Hepatic stellate cell (primary cell): Measurements from ENCODE around the gene ADGRD2.

Experiments used
- DNase-seq: peaks from one replicate; pipeline ENCODE4 v3.0.0; 2011; ENCODE audit warnings: low spot score

The ADGRD2 gene

DNA sequence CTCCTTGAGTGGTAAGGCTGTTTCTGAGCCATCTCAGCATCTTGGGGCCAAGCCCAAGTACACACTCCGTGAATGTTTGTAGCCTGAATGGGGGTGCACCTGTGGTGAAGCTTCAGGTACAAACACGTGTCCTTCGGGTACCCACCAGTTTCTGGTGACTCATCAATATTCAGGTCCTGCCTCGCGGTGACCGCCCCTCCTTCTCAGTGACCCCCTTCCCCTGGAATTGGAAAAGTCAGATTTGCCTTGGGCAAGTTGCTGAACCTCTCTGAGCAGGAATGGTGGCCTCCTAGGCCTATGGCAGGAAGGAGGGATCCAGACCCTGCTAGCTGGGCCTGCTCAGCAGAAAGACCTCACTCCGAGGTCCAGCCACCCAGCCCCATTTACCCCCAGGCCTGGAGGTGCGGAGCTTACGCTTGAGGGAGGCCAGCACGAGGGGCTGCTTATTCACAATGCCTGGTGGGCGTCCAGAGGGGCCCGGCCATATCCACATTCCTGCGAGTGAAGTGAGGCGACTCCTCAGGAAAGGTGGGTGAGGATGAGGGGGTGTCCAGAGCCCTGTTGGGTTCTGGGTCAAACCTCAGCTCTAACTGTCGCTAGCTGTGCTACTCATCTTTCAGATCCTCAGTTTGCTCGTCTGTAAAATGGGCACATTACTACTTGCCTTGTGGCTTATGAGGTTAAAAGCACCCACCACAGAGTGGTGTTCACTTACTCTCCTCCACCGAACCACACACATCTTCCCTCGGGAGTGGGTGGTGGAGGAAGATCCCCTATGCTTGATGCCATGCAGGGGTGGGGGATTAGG, 7.0 kb downstream of the ADGRD2 start:
- no peak for DNase-seq

DNA sequence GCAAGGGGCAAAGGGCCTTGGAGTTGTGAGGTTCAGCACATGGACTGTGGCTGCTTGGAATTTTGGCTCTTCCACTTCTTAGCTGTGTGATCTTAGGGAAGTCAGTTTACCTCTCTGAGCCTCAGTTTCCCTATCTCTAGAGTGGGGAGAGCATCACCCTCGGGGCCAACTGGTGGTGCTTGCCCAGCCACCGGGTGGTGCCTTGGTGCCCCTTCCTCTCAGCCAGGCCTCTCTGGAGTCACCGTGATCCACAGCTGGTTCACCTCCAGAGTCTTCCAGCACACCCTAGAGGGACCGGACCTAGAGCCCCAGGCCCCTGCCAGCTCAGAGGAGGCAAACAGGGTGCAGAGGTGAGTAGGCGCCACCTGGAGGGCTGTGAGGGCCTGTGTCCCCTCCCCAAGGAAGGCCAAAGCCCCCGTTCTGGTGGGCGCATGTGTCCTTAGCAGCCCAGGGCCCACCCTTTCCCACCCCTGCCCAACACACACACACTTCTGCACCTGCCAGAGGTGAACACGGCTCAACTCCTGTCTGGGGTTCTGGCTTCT, 7.7 kb downstream of the ADGRD2 start:
- DNase-seq = no peak

DNA sequence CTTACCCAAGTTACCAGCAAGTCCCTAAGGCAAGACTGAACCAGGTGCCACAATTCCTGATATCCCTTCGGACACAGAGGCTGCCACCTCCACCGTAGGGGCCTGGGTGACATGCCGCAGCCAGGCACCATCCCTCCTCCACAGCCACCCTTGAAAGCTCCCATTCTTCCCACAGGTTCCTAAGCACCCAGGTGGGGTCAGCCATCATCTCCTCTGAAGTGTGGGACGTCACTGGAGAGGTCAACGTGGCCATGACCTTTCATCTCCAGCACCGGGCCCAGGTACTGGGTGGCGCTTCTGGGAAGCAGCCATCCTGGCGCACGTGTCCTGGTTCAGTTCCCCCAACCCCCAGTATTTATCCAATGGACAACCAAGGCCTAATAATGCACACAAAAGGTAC, 8.2 kb downstream of the ADGRD2 start:
- no peak for DNase-seq

DNA sequence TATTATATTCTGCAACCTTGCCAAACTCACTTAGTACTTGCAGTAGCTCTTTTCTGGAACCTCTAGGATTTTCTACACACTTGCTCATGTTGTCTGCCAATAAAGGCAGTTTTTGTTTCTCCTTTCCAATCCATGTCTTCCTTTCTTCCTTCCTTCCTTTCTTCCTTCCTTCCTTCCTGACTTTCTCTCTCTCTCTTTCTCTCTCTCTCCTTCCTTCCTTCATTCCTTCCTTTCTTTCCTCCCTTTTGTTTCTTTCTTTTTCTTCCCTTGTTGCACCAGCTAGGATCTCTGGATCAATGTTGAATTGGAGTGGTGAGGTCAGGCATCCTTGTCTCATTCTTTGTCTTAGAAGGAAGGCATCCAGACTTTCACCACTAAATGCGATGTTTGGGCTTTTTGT, 12.5 kb downstream of the ADGRD2 start:
- no peak for DNase-seq

DNA sequence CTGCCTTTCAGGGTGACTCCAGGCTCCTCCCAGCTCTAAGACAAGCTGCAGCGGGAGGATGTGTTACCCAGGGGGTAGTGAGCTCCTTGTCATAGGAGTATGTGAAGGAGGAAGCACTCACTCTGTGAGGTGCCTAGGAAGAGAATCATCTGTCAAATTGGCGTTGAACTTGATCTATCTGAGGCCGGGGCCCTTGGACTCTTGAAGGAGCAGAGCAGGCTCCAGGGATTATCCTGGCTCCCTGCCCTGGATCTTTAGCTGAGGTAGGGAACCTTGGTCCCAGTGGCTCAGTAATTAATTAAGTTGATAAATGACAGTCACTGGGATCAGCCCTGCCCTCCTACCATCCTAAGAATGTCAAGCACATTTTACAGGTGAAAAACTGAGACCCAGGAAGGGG, 15.5 kb downstream of the ADGRD2 start:
- DNase-seq = no peak

GRCh38 chr9:124467410-124468060, 17.3 kb downstream of the ADGRD2 start:
- no peak for DNase-seq

GRCh38 chr9:124468061-124468740, 17.9 kb downstream of the ADGRD2 start:
- DNase-seq = no peak

GRCh38 chr9:124469011-124469832, 19.0 kb downstream of the ADGRD2 start:
- no peak for DNase-seq

- DNase-seq = no peak
Observed at GRCh38 chr9:124470306-124470705, 20.1 kb downstream of the ADGRD2 start.

DNA sequence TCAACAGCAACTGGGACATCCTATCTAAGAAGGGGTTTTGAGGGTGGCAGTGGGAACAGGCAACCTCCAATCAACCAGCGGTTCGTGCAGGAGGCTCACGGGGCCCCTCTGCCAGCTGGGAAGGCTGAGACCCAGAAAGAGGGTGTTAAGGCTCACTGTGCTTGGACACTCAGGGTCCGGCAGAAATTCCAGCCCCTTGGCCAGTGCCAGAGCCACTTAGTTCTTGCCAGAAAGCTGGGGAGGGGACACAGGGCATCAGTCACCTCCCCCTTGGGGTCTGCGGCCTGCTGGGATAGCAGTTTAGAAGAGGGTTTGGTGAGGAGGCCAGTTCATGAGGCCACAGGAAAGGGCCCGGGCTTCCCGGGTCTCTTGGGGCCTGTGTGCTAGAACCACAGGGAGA, 20.5 kb downstream of the ADGRD2 start:
- DNase-seq = no peak

DNA sequence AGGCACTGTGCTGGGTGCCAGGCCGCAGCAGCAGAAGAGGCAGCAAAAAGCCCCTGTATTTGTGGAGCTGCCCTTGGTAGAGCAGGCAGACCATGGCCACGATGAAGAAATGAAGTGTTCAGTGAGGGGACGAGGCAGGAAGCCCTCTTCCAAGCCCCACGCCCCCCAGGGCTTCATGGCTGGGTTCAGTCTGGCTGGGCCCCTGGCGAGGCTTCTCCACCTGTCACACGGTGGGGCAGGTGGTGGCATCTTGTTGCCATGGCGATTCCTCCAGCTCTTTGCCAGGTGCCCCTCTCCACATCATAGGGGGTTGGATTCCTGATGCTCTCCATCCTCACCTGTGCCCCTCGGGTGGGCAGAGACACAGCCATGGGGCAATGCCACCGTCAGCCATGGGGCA, 21.5 kb downstream of the ADGRD2 start:
- DNase-seq = no peak

DNA sequence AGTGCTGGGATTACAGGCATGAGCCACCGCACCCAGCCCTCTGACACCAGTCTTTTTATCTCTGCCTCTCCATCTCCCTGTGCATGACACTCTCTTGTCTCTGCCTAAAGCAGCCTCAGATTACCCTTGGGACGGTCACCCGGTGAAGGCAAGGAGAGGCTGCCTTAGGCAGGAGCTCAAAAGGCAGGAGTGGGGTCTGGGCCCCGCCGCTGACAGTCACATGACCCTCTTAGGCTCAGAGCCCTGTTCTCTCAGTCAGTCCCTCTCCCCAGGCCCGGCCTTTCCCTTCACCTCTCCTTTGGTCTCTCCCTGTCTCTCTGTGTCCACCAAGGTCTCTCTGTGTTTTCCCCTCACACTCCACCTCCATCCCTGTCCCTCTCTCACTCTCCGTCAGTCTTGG, 22.5 kb downstream of the ADGRD2 start:
- DNase-seq = no peak

GRCh38 chr9:124473310-124473709, 23.1 kb downstream of the ADGRD2 start:
- DNase-seq = no peak

DNA sequence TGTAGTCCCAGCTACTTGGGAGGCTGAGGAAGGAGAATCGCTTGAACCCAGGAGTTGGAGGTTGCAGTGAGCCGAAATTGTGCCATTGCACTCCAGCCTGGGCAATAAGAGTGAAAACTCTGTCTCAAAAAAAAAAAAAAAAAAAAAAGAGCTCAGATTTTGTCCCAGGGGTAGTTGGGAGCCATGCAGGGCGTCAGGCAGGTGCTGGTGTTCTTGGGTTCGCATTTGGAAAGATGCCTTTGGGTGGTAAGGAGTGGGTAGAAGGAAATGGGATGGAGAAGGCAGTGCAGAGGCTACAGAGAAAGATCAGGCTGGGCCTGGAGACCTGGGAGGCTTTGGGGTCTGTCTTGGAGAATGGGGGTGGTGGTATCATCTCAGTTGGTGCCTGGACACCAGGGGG, 23.9 kb downstream of the ADGRD2 start:
- no peak for DNase-seq

DNA sequence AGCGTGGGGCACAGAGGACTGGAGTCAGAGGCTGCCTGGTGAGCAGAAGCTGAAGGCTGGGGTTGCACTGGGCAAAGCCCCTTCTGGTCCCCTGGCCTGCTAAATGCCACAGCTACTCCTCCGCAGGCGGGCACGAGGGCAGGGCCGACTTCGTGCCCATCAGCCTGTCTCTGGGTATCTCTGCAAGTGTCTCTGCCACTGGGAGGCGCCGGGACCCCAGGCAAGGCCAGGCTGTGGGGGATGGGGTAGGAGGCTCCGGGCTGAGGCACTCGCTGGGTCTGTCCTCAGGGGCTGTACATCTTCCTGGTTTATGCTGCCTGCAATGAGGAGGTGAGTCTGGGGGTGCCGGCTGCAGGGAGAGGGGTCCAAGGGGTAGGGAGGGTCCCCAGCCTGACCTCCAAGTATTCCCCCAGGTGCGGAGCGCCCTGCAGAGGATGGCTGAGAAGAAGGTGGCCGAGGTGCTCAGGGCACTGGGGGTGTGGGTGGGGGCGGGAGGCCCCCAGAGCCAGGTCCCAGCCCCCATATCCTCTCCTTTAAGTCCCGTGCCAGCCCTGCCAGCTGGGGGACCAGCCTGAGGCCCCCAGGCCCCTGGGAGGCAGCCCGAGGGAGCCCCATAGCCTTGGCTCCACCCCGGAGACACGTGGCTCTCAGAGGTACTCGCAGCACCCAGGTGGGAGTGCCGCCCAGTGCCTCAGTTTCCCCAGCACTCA, 25.1 kb downstream of the ADGRD2 start:
- no peak for DNase-seq

- no peak for DNase-seq
Observed at GRCh38 chr9:124475868-124476690, 25.8 kb downstream of the ADGRD2 start.

- no peak for DNase-seq
Observed at GRCh38 chr9:124477211-124477647, 27.0 kb downstream of the ADGRD2 start.

- DNase-seq = no peak
Observed at GRCh38 chr9:124477648-124478285, 27.5 kb downstream of the ADGRD2 start.

GRCh38 chr9:124478354-124478753, 28.1 kb downstream of the ADGRD2 start:
- no peak for DNase-seq

DNA sequence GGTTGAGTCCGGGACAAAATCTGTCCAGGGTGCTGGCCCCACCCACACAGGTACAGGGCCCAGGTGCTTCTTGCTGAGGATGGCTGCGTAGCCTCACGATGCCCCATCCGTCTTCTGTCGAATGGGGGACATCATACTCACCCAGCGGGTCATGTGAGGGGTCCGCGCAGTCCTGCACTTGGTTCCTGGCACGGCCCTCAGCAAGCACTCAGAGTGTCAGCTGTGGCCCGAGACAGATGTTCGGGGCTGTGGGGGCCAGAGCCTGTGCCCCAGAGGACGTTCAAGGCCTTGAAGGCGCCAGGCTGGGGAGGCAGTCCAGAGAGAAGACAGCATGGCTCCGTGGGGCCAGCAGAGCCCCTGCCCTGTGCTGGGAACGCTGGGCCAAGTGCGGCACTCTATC, 29.1 kb downstream of the ADGRD2 start:
- DNase-seq = no peak
